ENCODE data around the gene ALKBH6. TPM values are rescaled to one million over a fixed set of nuclear protein-coding genes. Genes with fewer than 3 reads are reported as not detected.

Gene ALKBH6
- total and polyA plus RNA-seq, 2 of the 13 experiments (the other 11 are each of a cell fraction or from before 2014, with no cell fraction given), result 13.7 to 18.1 TPM

- peak; percentile 94 for TF ChIP-seq ZNF687 (CRISPR knock-in tag; IDR thresholded peaks at IDR 0.05)
- TF ChIP-seq ZHX1 (CRISPR knock-in tag; IDR thresholded peaks at IDR 0.05; ENCODE audit: low read depth), result no peak
- TF ChIP-seq ZNF598 (CRISPR knock-in tag; IDR thresholded peaks at IDR 0.05; ENCODE audit: borderline replicate concordance), result 0 out of 2 replicates have a peak, but pooled peaks have one; percentile 6
- TF ChIP-seq AKAP8 (CRISPR knock-in tag; IDR thresholded peaks at IDR 0.05), result no peak
- TF ChIP-seq ZNF24 (IDR thresholded peaks at IDR 0.05), result no peak
- TF ChIP-seq ZBTB33 (CRISPR knock-in tag; IDR thresholded peaks at IDR 0.05), result no peak
- TF ChIP-seq RNF219 (CRISPR knock-in tag; IDR thresholded peaks at IDR 0.05), result no peak
- no peak for TF ChIP-seq TBX3 (IDR thresholded peaks at IDR 0.05; ENCODE audit: borderline replicate concordance)
- 0 out of 2 replicates have a peak, but pooled peaks have one; percentile 19 for TF ChIP-seq ZNF614 (CRISPR knock-in tag; IDR thresholded peaks at IDR 0.05; ENCODE audit: borderline replicate concordance)
- no peak for TF ChIP-seq CCAR2 (optimal IDR thresholded peaks at IDR 0.05; ENCODE audit: low read depth, low read length)
- TF ChIP-seq SIX1 (CRISPR knock-in tag; IDR thresholded peaks at IDR 0.05; ENCODE audit: borderline replicate concordance), result peak; percentile 36; the same call in 1 of the 2 replicates
- peak; percentile 82 for TF ChIP-seq POLR2AphosphoS5 (IDR thresholded peaks at IDR 0.05; ENCODE audit: low read depth, low read length)
- TF ChIP-seq ATF2 (CRISPR knock-in tag; IDR thresholded peaks at IDR 0.05), result no peak
- TF ChIP-seq GFI1 (CRISPR knock-in tag; IDR thresholded peaks at IDR 0.05; ENCODE audit: borderline replicate concordance), result no peak
- no peak for TF ChIP-seq ZNF549 (CRISPR knock-in tag; IDR thresholded peaks at IDR 0.05)
- no peak for TF ChIP-seq SRF (IDR thresholded peaks at IDR 0.05; ENCODE audit: low read depth, low read length)
- TF ChIP-seq NKX3-1 (CRISPR knock-in tag; IDR thresholded peaks at IDR 0.05), result no peak
These were observed 5.6 kb downstream of the ALKBH6 start, which contains the start of gene SYNE4 (continued) for GRCh38 chr19:36008336-36008978.

All from HepG2 (cell line).